ENCODE data around the gene SHISA7.

GRCh38 chr19:55443045-55443823, at the start of gene SHISA7:
- TF ChIP-seq CTCF (IDR thresholded peaks at IDR 0.05) (no peak), ZFX (IDR thresholded peaks at IDR 0.05; ENCODE audit: borderline replicate concordance) (no peak)

Measured in 22Rv1 (cell line).